ENCODE measurements around the gene SEMA4A. TPM values are rescaled to one million over a fixed set of nuclear protein-coding genes. Genes with fewer than 3 reads are reported as not detected.
"Not testable (repeated sequence)": the region's sequence is repeated elsewhere in the genome, so short reads cannot be mapped to it uniquely, and the experiment has no call there.

The SEMA4A gene
- total and polyA plus RNA-seq, 2 donors, result 6.4 to 14.8 TPM

GRCh38 chr1:156212833-156213643 is 59.7 kb downstream of the SEMA4A start, which contains the start of gene PMF1:
Gene PMF1, plus strand, starts transcription at chr1:156213007. Its CDS starts 9 bp downstream, at chr1:156213016.
- H3K9me3 ChIP-seq (ENCODE audit: control insufficient read depth in 2 of 2, insufficient read depth in 1 of 2, low read length in 1 of 2), result no peaks in the 10 kb centered on the region
- no peaks in the 10 kb centered on the region for H3K27me3 ChIP-seq (ENCODE audit: control insufficient read depth in 2 of 2, insufficient read depth in 1 of 2, low read length in 1 of 2)
- H3K36me3 ChIP-seq (ENCODE audit: control insufficient read depth in 2 of 2, insufficient read depth in 2 of 2, low read length in 1 of 2), result peaks cover 20 to 42% of the 10 kb centered on the region in 2 donors
- under 1% methylated on average over 61 of the region's 61 CpGs for WGBS
- peak within 1 kb of the TSS; percentile 56 to 93 for H3K4me3 ChIP-seq (ENCODE audit: low read length in 2 of 2)
- H3K27ac ChIP-seq (ENCODE audit: low read depth in 1 of 2, low read length in 1 of 2), result peak within 1 kb of the TSS; percentile 99 to 100
- peak; percentile 88 to 98 (median 93) for DNase-seq (ENCODE audit: low read depth in 6 of 9, low spot score in 9 of 9)
- H3K4me1 ChIP-seq (ENCODE audit: control insufficient read depth in 2 of 2, insufficient read depth in 2 of 2, low read length in 2 of 2), result peaks cover 5 to 20% of the 10 kb centered on the region in 2 donors

GRCh38 chr1:156213644-156213966 is 60.2 kb downstream of the SEMA4A start:
- DNase-seq (ENCODE audit: low read depth in 6 of 9, low spot score in 9 of 9), result no peak
- peaks cover 17 to 36% of the 10 kb centered on the region in 2 donors for H3K36me3 ChIP-seq (ENCODE audit: control insufficient read depth in 2 of 2, insufficient read depth in 2 of 2, low read length in 1 of 2)
- peak overlapping the region; percentile 56 to 93 for H3K4me3 ChIP-seq (ENCODE audit: low read length in 2 of 2)
- no peaks in the 10 kb centered on the region for H3K9me3 ChIP-seq (ENCODE audit: control insufficient read depth in 2 of 2, insufficient read depth in 1 of 2, low read length in 1 of 2)
- H3K27me3 ChIP-seq (ENCODE audit: control insufficient read depth in 2 of 2, insufficient read depth in 1 of 2, low read length in 1 of 2), result no peaks in the 10 kb centered on the region
- 32% methylated on average over 11 of the region's 11 CpGs for WGBS
- peak overlapping the region; percentile 99 to 100 for H3K27ac ChIP-seq (ENCODE audit: low read depth in 1 of 2, low read length in 1 of 2)
- peaks cover 5 to 20% of the 10 kb centered on the region in 2 donors for H3K4me1 ChIP-seq (ENCODE audit: control insufficient read depth in 2 of 2, insufficient read depth in 2 of 2, low read length in 2 of 2)

- DNase-seq (ENCODE audit: low read depth in 6 of 9, low spot score in 9 of 9), result no peak
- H3K4me3 ChIP-seq (ENCODE audit: low read length in 2 of 2), result peak overlapping the region in 1 of 2 donors; percentile 93
- 93% methylated on average over 16 of the region's 16 CpGs for WGBS
- no peaks in the 10 kb centered on the region for H3K27me3 ChIP-seq (ENCODE audit: control insufficient read depth in 2 of 2, insufficient read depth in 1 of 2, low read length in 1 of 2)
- H3K27ac ChIP-seq (ENCODE audit: low read depth in 1 of 2, low read length in 1 of 2), result no peak overlapping the region
- H3K9me3 ChIP-seq (ENCODE audit: control insufficient read depth in 2 of 2, insufficient read depth in 1 of 2, low read length in 1 of 2), result no peaks in the 10 kb centered on the region
- H3K4me1 ChIP-seq (ENCODE audit: control insufficient read depth in 2 of 2, insufficient read depth in 2 of 2, low read length in 2 of 2), result peaks cover 5 to 20% of the 10 kb centered on the region in 2 donors
- peaks cover 13 to 31% of the 10 kb centered on the region in 2 donors for H3K36me3 ChIP-seq (ENCODE audit: control insufficient read depth in 2 of 2, insufficient read depth in 2 of 2, low read length in 1 of 2)
These were observed 60.8 kb downstream of the SEMA4A start for GRCh38 chr1:156214024-156214748.

- peaks cover 5 to 20% of the 10 kb centered on the region in 2 donors for H3K4me1 ChIP-seq (ENCODE audit: control insufficient read depth in 2 of 2, insufficient read depth in 2 of 2, low read length in 2 of 2)
- 95% methylated on average over 55 of the region's 55 CpGs for WGBS
- peaks cover 11 to 22% of the 10 kb centered on the region in 2 donors for H3K36me3 ChIP-seq (ENCODE audit: control insufficient read depth in 2 of 2, insufficient read depth in 2 of 2, low read length in 1 of 2)
- not testable (repeated sequence) for DNase-seq (ENCODE audit: low read depth in 6 of 9, low spot score in 9 of 9); H3K27ac ChIP-seq (ENCODE audit: low read depth in 1 of 2, low read length in 1 of 2); H3K9me3 ChIP-seq (ENCODE audit: control insufficient read depth in 2 of 2, insufficient read depth in 1 of 2, low read length in 1 of 2); H3K27me3 ChIP-seq (ENCODE audit: control insufficient read depth in 2 of 2, insufficient read depth in 1 of 2, low read length in 1 of 2); H3K4me3 ChIP-seq (ENCODE audit: low read length in 2 of 2)
These were observed 63.1 kb downstream of the SEMA4A start for GRCh38 chr1:156216361-156217086.

GRCh38 chr1:156217871-156218270 is 64.5 kb downstream of the SEMA4A start:
- peaks cover 0 to 14% of the 10 kb centered on the region in 2 donors for H3K4me1 ChIP-seq (ENCODE audit: control insufficient read depth in 2 of 2, insufficient read depth in 2 of 2, low read length in 2 of 2)

GRCh38 chr1:156220226-156220625 is 66.8 kb downstream of the SEMA4A start:
- H3K4me1 ChIP-seq (ENCODE audit: control insufficient read depth in 2 of 2, insufficient read depth in 2 of 2, low read length in 2 of 2), result peaks cover 0 to 4% of the 10 kb centered on the region in 2 donors
- no peak overlapping the region for H3K4me3 ChIP-seq (ENCODE audit: low read length in 2 of 2)
- H3K36me3 ChIP-seq (ENCODE audit: control insufficient read depth in 2 of 2, insufficient read depth in 2 of 2, low read length in 1 of 2), result peaks cover 27 to 32% of the 10 kb centered on the region in 2 donors
- no peak overlapping the region for H3K27ac ChIP-seq (ENCODE audit: low read depth in 1 of 2, low read length in 1 of 2)
- 98% methylated on average over 9 of the region's 9 CpGs for WGBS
- no peaks in the 10 kb centered on the region for H3K9me3 ChIP-seq (ENCODE audit: control insufficient read depth in 2 of 2, insufficient read depth in 1 of 2, low read length in 1 of 2)
- no peak for DNase-seq (ENCODE audit: low read depth in 6 of 9, low spot score in 9 of 9)
- H3K27me3 ChIP-seq (ENCODE audit: control insufficient read depth in 2 of 2, insufficient read depth in 1 of 2, low read length in 1 of 2), result no peaks in the 10 kb centered on the region

More at GRCh38 chr1:156217871-156218270, 64.5 kb downstream of the SEMA4A start:
- H3K36me3 ChIP-seq (ENCODE audit: control insufficient read depth in 2 of 2, insufficient read depth in 2 of 2, low read length in 1 of 2), result peaks cover 17 to 20% of the 10 kb centered on the region in 2 donors
- peak in 1 of 9 donors; percentile 31 for DNase-seq (ENCODE audit: low read depth in 6 of 9, low spot score in 9 of 9)
- no peak overlapping the region for H3K4me3 ChIP-seq (ENCODE audit: low read length in 2 of 2)
- WGBS, result 21% methylated on average over 2 of the region's 2 CpGs
- H3K27me3 ChIP-seq (ENCODE audit: control insufficient read depth in 2 of 2, insufficient read depth in 1 of 2, low read length in 1 of 2), result no peaks in the 10 kb centered on the region
- peak overlapping the region in 1 of 2 donors; percentile 35 for H3K27ac ChIP-seq (ENCODE audit: low read depth in 1 of 2, low read length in 1 of 2)
- no peaks in the 10 kb centered on the region for H3K9me3 ChIP-seq (ENCODE audit: control insufficient read depth in 2 of 2, insufficient read depth in 1 of 2, low read length in 1 of 2)

- no peak for DNase-seq (ENCODE audit: low read depth in 6 of 9, low spot score in 9 of 9)
- Histone ChIP-seq H3K27ac (ENCODE audit: low read depth in 1 of 2, low read length in 1 of 2) (no peak overlapping the region), H3K27me3 (ENCODE audit: control insufficient read depth in 2 of 2, insufficient read depth in 1 of 2, low read length in 1 of 2) (no peaks in the 10 kb centered on the region), H3K9me3 (ENCODE audit: control insufficient read depth in 2 of 2, insufficient read depth in 1 of 2, low read length in 1 of 2) (no peaks in the 10 kb centered on the region), H3K36me3 (ENCODE audit: control insufficient read depth in 2 of 2, insufficient read depth in 2 of 2, low read length in 1 of 2) (peaks cover 31 to 42% of the 10 kb centered on the region in 2 donors), H3K4me3 (ENCODE audit: low read length in 2 of 2) (no peak overlapping the region), H3K4me1 (ENCODE audit: control insufficient read depth in 2 of 2, insufficient read depth in 2 of 2, low read length in 2 of 2) (peaks cover 0 to 4% of the 10 kb centered on the region in 2 donors)
- 98% methylated on average over 13 of the region's 13 CpGs for WGBS
These were observed 68.8 kb downstream of the SEMA4A start for GRCh38 chr1:156221986-156222692.

GRCh38 chr1:156225677-156226014 is 72.3 kb downstream of the SEMA4A start:
- WGBS, result 23% methylated on average over 2 of the region's 2 CpGs
- H3K27me3 ChIP-seq (ENCODE audit: control insufficient read depth in 2 of 2, insufficient read depth in 1 of 2, low read length in 1 of 2), result no peaks in the 10 kb centered on the region
- no peak for DNase-seq (ENCODE audit: low read depth in 6 of 9, low spot score in 9 of 9)
- H3K27ac ChIP-seq (ENCODE audit: low read depth in 1 of 2, low read length in 1 of 2), result no peak overlapping the region
- no peaks in the 10 kb centered on the region for H3K9me3 ChIP-seq (ENCODE audit: control insufficient read depth in 2 of 2, insufficient read depth in 1 of 2, low read length in 1 of 2)
- H3K36me3 ChIP-seq (ENCODE audit: control insufficient read depth in 2 of 2, insufficient read depth in 2 of 2, low read length in 1 of 2), result peaks cover 36 to 50% of the 10 kb centered on the region in 2 donors
- H3K4me3 ChIP-seq (ENCODE audit: low read length in 2 of 2), result no peak overlapping the region
- H3K4me1 ChIP-seq (ENCODE audit: control insufficient read depth in 2 of 2, insufficient read depth in 2 of 2, low read length in 2 of 2), result no peaks in the 10 kb centered on the region
